ENCODE data around the gene KCNJ18.
"Not testable (repeated sequence)": the region's sequence is repeated elsewhere in the genome, so short reads cannot be mapped to it uniquely, and the experiment has no call there.

Gene KCNJ18

DNA sequence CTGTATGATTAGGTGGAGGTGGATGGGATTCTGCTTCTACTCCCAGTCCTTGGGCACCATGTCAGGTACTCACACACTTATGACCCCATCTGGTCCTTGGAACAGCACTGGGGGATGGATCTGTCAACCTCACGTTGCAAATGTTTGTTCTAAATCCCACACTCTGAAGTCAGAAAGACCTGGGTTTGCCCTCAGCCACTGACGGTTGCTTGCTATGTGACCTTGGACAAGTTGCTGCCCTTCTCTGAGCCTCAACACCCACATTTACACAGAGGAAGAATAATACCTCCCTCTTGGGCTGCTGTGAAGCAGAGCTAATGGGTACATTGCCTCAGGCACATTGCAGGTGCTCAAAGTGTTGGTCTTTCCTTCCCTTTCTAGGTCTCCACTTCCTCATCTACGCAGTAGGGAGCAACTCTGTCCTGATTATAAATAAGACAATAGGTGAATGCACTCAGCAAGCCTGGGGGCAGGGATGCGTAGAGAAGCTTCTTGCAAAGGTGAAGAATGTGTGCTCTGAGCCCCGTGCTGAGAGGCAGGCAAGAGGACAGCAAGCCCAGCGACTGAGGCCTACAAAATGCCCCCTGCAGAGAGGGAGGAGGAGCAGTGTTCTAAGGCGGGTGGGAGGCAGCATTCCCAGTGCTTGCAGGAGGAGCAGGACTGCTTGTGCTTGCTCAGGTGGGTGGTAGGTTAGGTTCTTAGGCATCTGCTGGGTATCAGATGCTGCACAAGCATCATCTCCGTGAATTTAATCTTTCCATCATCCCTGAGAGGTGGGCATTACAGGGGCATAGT is 21.8 kb upstream of the KCNJ18 start:
- H3K4me3 ChIP-seq (ENCODE audit: low read length); DNase-seq (ENCODE audit: low read depth): not testable (repeated sequence)

GRCh38 chr17:21671437-21671836 is 20.9 kb upstream of the KCNJ18 start:
- not testable (repeated sequence) for H3K4me3 ChIP-seq (ENCODE audit: low read length); DNase-seq (ENCODE audit: low read depth)

GRCh38 chr17:21671871-21672270 is 20.5 kb upstream of the KCNJ18 start:
- not testable (repeated sequence) for DNase-seq (ENCODE audit: low read depth); H3K4me3 ChIP-seq (ENCODE audit: low read length)

DNA sequence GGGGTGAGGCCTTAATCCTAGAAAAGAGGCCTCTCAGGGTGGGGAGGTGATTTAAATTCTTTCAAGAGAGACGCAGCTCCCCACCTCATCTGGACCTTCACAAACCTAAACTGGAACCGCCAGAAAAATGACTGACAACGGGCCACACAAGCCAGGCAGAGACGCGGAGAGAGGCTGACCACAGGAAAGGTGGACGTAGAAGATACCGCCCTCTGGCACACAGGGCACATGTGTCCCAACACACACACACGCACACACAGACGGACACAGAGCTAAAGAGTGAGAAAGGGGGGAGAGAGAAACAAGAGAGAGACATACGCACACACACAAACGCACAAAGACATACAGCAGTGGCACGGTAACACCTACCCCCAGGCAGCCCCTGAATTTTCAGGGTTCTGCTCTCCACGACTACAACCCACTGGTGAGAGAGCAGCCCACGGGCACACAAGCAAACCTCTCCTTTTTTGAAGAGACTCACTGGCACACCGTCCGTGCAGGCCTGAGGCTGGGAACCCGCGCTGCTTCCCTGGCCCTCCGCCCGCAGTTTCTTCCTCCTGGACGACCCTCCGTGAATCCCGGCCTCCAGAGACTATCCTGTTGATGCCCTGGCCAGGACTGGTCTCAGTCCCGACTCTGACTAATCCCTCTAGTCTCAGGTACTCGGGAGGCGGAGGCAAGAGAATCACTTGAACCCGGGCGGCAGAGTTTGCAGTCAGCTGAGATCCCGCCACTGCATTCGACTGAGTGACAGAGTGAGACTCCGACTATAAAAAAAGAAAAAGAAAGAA is 18.7 kb upstream of the KCNJ18 start:
- H3K4me3 ChIP-seq (ENCODE audit: low read length); DNase-seq (ENCODE audit: low read depth): not testable (repeated sequence)

- no peak for DNase-seq (ENCODE audit: low read depth)
- H3K4me3 ChIP-seq (ENCODE audit: low read length), result no peak overlapping the region
- TF ChIP-seq, protein P1, sequence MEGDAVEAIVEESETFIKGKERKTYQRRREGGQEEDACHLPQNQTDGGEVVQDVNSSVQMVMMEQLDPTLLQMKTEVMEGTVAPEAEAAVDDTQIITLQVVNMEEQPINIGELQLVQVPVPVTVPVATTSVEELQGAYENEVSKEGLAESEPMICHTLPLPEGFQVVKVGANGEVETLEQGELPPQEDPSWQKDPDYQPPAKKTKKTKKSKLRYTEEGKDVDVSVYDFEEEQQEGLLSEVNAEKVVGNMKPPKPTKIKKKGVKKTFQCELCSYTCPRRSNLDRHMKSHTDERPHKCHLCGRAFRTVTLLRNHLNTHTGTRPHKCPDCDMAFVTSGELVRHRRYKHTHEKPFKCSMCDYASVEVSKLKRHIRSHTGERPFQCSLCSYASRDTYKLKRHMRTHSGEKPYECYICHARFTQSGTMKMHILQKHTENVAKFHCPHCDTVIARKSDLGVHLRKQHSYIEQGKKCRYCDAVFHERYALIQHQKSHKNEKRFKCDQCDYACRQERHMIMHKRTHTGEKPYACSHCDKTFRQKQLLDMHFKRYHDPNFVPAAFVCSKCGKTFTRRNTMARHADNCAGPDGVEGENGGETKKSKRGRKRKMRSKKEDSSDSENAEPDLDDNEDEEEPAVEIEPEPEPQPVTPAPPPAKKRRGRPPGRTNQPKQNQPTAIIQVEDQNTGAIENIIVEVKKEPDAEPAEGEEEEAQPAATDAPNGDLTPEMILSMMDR (conservative IDR thresholded peaks at IDR 0.05; ENCODE audit: low read depth, low read length), result no peak
Measured at GRCh38 chr17:21674242-21674731, 18.0 kb upstream of the KCNJ18 start.

GRCh38 chr17:21674891-21675738 is 17.2 kb upstream of the KCNJ18 start:
- H3K4me3 ChIP-seq (ENCODE audit: low read length); DNase-seq (ENCODE audit: low read depth): not testable (repeated sequence)

DNA sequence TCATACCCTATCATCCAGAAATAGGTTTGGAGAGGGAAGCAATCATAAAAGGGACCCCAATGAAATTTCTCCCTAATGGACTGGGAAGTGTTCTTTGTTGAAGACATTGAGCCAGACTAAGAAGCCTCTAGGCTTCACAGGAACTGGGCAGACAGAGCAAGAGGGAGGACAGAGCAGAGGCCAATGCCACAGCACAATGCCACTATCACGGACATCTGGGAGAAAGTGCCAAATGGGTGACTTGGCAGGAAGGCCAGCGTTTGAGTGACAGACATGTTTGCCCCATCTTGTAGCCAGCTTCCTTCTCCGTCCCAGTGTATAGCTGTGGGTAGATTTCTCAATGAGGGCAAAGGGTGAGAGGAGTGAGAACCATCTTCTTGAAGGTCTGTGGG is 16.6 kb upstream of the KCNJ18 start:
- not testable (repeated sequence) for DNase-seq (ENCODE audit: low read depth); H3K4me3 ChIP-seq (ENCODE audit: low read length)

GRCh38 chr17:21676281-21677111 is 15.8 kb upstream of the KCNJ18 start:
- TF ChIP-seq, protein P1 (conservative IDR thresholded peaks at IDR 0.05; ENCODE audit: low read depth, low read length), result no peak
- no peak for DNase-seq (ENCODE audit: low read depth)
- no peak overlapping the region for H3K4me3 ChIP-seq (ENCODE audit: low read length)

GRCh38 chr17:21677126-21677910 is 15.0 kb upstream of the KCNJ18 start:
- TF ChIP-seq, protein P1 (conservative IDR thresholded peaks at IDR 0.05; ENCODE audit: low read depth, low read length), result no peak
- no peak overlapping the region for H3K4me3 ChIP-seq (ENCODE audit: low read length)
- DNase-seq (ENCODE audit: low read depth), result no peak
